NCI-H2107 treated with DMSO at 0.1 percent for 48 hours (cell line): ENCODE measurements around the gene STEAP1.

Source experiments
- DNase-seq: peaks from one replicate; lab custom pipeline; 2025; ENCODE audit not compliant: unreplicated experiment; lab: John Stamatoyannopoulos, UW

Gene STEAP1

GRCh38 chr7:90211391-90212148 is 57.3 kb downstream of the STEAP1 start, which contains the start of gene STEAP2:
STEAP2 (plus strand) TSS chr7:90211740; CDS start chr7:90225083, 13,343 bp downstream.
- DNase-seq, result peak; percentile 23

- DNase-seq, result no peak
Observed at GRCh38 chr7:90212149-90212495, 57.9 kb downstream of the STEAP1 start.

GRCh38 chr7:90213521-90213920 is 59.3 kb downstream of the STEAP1 start:
- no peak for DNase-seq
